ENCODE results near the gene MYEOV. TPM values are rescaled to one million over a fixed set of nuclear protein-coding genes. Genes with fewer than 3 reads are reported as not detected.

Gene MYEOV
- polyA plus RNA-seq, 2 donors: 18.3 to 32.2 TPM

GRCh38 chr11:69333879-69334278 lies 39.9 kb downstream of the MYEOV start:
- H3K9me3 ChIP-seq (ENCODE audit: control insufficient read depth in 2 of 2, insufficient read depth in 1 of 2, low read depth in 1 of 2, low read length in 1 of 2): no peaks in the 10 kb centered on the region
- 79 to 89% methylated on average over 2 of the region's 2 CpGs for WGBS, 2 donors
- H3K27me3 ChIP-seq (ENCODE audit: control insufficient read depth in 1 of 2, insufficient read depth in 2 of 2, low read length in 2 of 2): no peaks in the 10 kb centered on the region
- H3K4me1 ChIP-seq (ENCODE audit: control insufficient read depth in 2 of 2, insufficient read depth in 2 of 2, low read length in 1 of 2): peaks cover 0 to 7% of the 10 kb centered on the region in 2 donors
- no peak overlapping the region for H3K27ac ChIP-seq (ENCODE audit: low read depth in 2 of 2, low read length in 1 of 2)
- H3K36me3 ChIP-seq (ENCODE audit: control insufficient read depth in 2 of 2, insufficient read depth in 2 of 2, low read length in 1 of 2): no peaks in the 10 kb centered on the region
- H3K4me3 ChIP-seq (ENCODE audit: low read depth in 1 of 2, low read length in 2 of 2): no peak overlapping the region

GRCh38 chr11:69335007-69335780 lies 41.2 kb downstream of the MYEOV start:
- WGBS, 2 donors: 91 to 92% methylated on average over 15 of the region's 15 CpGs
- H3K4me1 ChIP-seq (ENCODE audit: control insufficient read depth in 2 of 2, insufficient read depth in 2 of 2, low read length in 1 of 2): peaks cover under 1 to 7% of the 10 kb centered on the region in 2 donors
- H3K4me3 ChIP-seq (ENCODE audit: low read depth in 1 of 2, low read length in 2 of 2): no peak overlapping the region
- H3K27ac ChIP-seq (ENCODE audit: low read depth in 2 of 2, low read length in 1 of 2): no peak overlapping the region
- no peaks in the 10 kb centered on the region for H3K9me3 ChIP-seq (ENCODE audit: control insufficient read depth in 2 of 2, insufficient read depth in 1 of 2, low read depth in 1 of 2, low read length in 1 of 2)
- H3K36me3 ChIP-seq (ENCODE audit: control insufficient read depth in 2 of 2, insufficient read depth in 2 of 2, low read length in 1 of 2): no peaks in the 10 kb centered on the region
- H3K27me3 ChIP-seq (ENCODE audit: control insufficient read depth in 1 of 2, insufficient read depth in 2 of 2, low read length in 2 of 2): no peaks in the 10 kb centered on the region

GRCh38 chr11:69335781-69336405 lies 41.9 kb downstream of the MYEOV start:
- H3K27me3 ChIP-seq (ENCODE audit: control insufficient read depth in 1 of 2, insufficient read depth in 2 of 2, low read length in 2 of 2): no peaks in the 10 kb centered on the region
- H3K27ac ChIP-seq (ENCODE audit: low read depth in 2 of 2, low read length in 1 of 2): no peak overlapping the region
- H3K4me3 ChIP-seq (ENCODE audit: low read depth in 1 of 2, low read length in 2 of 2): no peak overlapping the region
- WGBS, 2 donors: 70 to 80% methylated on average over 12 of the region's 12 CpGs
- peaks cover 2 to 7% of the 10 kb centered on the region in 2 donors for H3K4me1 ChIP-seq (ENCODE audit: control insufficient read depth in 2 of 2, insufficient read depth in 2 of 2, low read length in 1 of 2)
- H3K9me3 ChIP-seq (ENCODE audit: control insufficient read depth in 2 of 2, insufficient read depth in 1 of 2, low read depth in 1 of 2, low read length in 1 of 2): no peaks in the 10 kb centered on the region
- no peaks in the 10 kb centered on the region for H3K36me3 ChIP-seq (ENCODE audit: control insufficient read depth in 2 of 2, insufficient read depth in 2 of 2, low read length in 1 of 2)

- Histone ChIP-seq H3K9me3 (ENCODE audit: control insufficient read depth in 2 of 2, insufficient read depth in 1 of 2, low read depth in 1 of 2, low read length in 1 of 2) (no peaks in the 10 kb centered on the region), H3K27me3 (ENCODE audit: control insufficient read depth in 1 of 2, insufficient read depth in 2 of 2, low read length in 2 of 2) (no peaks in the 10 kb centered on the region), H3K27ac (ENCODE audit: low read depth in 2 of 2, low read length in 1 of 2) (peak overlapping the region; percentile 77 to 92), H3K4me3 (ENCODE audit: low read depth in 1 of 2, low read length in 2 of 2) (no peak overlapping the region), H3K4me1 (ENCODE audit: control insufficient read depth in 2 of 2, insufficient read depth in 2 of 2, low read length in 1 of 2) (peaks cover 2 to 7% of the 10 kb centered on the region in 2 donors), H3K36me3 (ENCODE audit: control insufficient read depth in 2 of 2, insufficient read depth in 2 of 2, low read length in 1 of 2) (no peaks in the 10 kb centered on the region)
- 29 to 35% methylated on average over 6 of the region's 6 CpGs for WGBS, 2 donors
These were observed 43.3 kb downstream of the MYEOV start for GRCh38 chr11:69337211-69337721.

- Histone ChIP-seq H3K36me3 (ENCODE audit: control insufficient read depth in 2 of 2, insufficient read depth in 2 of 2, low read length in 1 of 2) (peaks cover 0 to 3% of the 10 kb centered on the region in 2 donors), H3K27me3 (ENCODE audit: control insufficient read depth in 1 of 2, insufficient read depth in 2 of 2, low read length in 2 of 2) (no peaks in the 10 kb centered on the region), H3K9me3 (ENCODE audit: control insufficient read depth in 2 of 2, insufficient read depth in 1 of 2, low read depth in 1 of 2, low read length in 1 of 2) (peaks cover 0 to 2% of the 10 kb centered on the region in 2 donors), H3K4me3 (ENCODE audit: low read depth in 1 of 2, low read length in 2 of 2) (no peak overlapping the region), H3K4me1 (ENCODE audit: control insufficient read depth in 2 of 2, insufficient read depth in 2 of 2, low read length in 1 of 2) (peaks cover 2 to 9% of the 10 kb centered on the region in 2 donors), H3K27ac (ENCODE audit: low read depth in 2 of 2, low read length in 1 of 2) (no peak overlapping the region)
- 90 to 92% methylated on average over 12 of the region's 12 CpGs for WGBS, 2 donors
These were observed 45.2 kb downstream of the MYEOV start for GRCh38 chr11:69339041-69339733.

- H3K9me3 ChIP-seq (ENCODE audit: control insufficient read depth in 2 of 2, insufficient read depth in 1 of 2, low read depth in 1 of 2, low read length in 1 of 2): peaks cover 0 to 2% of the 10 kb centered on the region in 2 donors
- 83 to 91% methylated on average over 5 of the region's 5 CpGs for WGBS, 2 donors
- H3K4me1 ChIP-seq (ENCODE audit: control insufficient read depth in 2 of 2, insufficient read depth in 2 of 2, low read length in 1 of 2): peaks cover 2 to 9% of the 10 kb centered on the region in 2 donors
These were observed 46.1 kb downstream of the MYEOV start for GRCh38 chr11:69339983-69340565.

GRCh38 chr11:69342588-69343330 lies 48.8 kb downstream of the MYEOV start:
- 92% methylated on average over 13 of the region's 13 CpGs for WGBS, 2 donors
- Histone ChIP-seq H3K4me3 (ENCODE audit: low read depth in 1 of 2, low read length in 2 of 2) (no peak overlapping the region), H3K27ac (ENCODE audit: low read depth in 2 of 2, low read length in 1 of 2) (no peak overlapping the region), H3K36me3 (ENCODE audit: control insufficient read depth in 2 of 2, insufficient read depth in 2 of 2, low read length in 1 of 2) (peaks cover 0 to 3% of the 10 kb centered on the region in 2 donors), H3K27me3 (ENCODE audit: control insufficient read depth in 1 of 2, insufficient read depth in 2 of 2, low read length in 2 of 2) (no peaks in the 10 kb centered on the region), H3K9me3 (ENCODE audit: control insufficient read depth in 2 of 2, insufficient read depth in 1 of 2, low read depth in 1 of 2, low read length in 1 of 2) (peaks cover 0 to 2% of the 10 kb centered on the region in 2 donors), H3K4me1 (ENCODE audit: control insufficient read depth in 2 of 2, insufficient read depth in 2 of 2, low read length in 1 of 2) (peaks cover 2% of the 10 kb centered on the region in 2 donors)

More at GRCh38 chr11:69339983-69340565, 46.1 kb downstream of the MYEOV start:
- H3K4me3 ChIP-seq (ENCODE audit: low read depth in 1 of 2, low read length in 2 of 2): no peak overlapping the region
- peaks cover 0 to 3% of the 10 kb centered on the region in 2 donors for H3K36me3 ChIP-seq (ENCODE audit: control insufficient read depth in 2 of 2, insufficient read depth in 2 of 2, low read length in 1 of 2)
- H3K27ac ChIP-seq (ENCODE audit: low read depth in 2 of 2, low read length in 1 of 2): no peak overlapping the region
- H3K27me3 ChIP-seq (ENCODE audit: control insufficient read depth in 1 of 2, insufficient read depth in 2 of 2, low read length in 2 of 2): no peaks in the 10 kb centered on the region

GRCh38 chr11:69343401-69344321 lies 49.7 kb downstream of the MYEOV start:
- no peak overlapping the region for H3K4me3 ChIP-seq (ENCODE audit: low read depth in 1 of 2, low read length in 2 of 2)
- H3K36me3 ChIP-seq (ENCODE audit: control insufficient read depth in 2 of 2, insufficient read depth in 2 of 2, low read length in 1 of 2): peaks cover 0 to 3% of the 10 kb centered on the region in 2 donors
- WGBS, 2 donors: 95 to 96% methylated on average over 13 of the region's 13 CpGs
- H3K27ac ChIP-seq (ENCODE audit: low read depth in 2 of 2, low read length in 1 of 2): no peak overlapping the region
- no peaks in the 10 kb centered on the region for H3K27me3 ChIP-seq (ENCODE audit: control insufficient read depth in 1 of 2, insufficient read depth in 2 of 2, low read length in 2 of 2)
- H3K4me1 ChIP-seq (ENCODE audit: control insufficient read depth in 2 of 2, insufficient read depth in 2 of 2, low read length in 1 of 2): peaks cover 2% of the 10 kb centered on the region in 2 donors
- peaks cover 0 to 2% of the 10 kb centered on the region in 2 donors for H3K9me3 ChIP-seq (ENCODE audit: control insufficient read depth in 2 of 2, insufficient read depth in 1 of 2, low read depth in 1 of 2, low read length in 1 of 2)

Data from esophagus (tissue), 2 donors.